Spinal cord (tissue), 10 donors: Measurements from ENCODE around the gene CATSPERD. TPM values are rescaled to one million over a fixed set of nuclear protein-coding genes. Genes with fewer than 3 reads are reported as not detected.

ENCODE experiments used
- DNase-seq, 6 donors: peaks; one replicate each; pipeline versions ENCODE4 v3.0.0 to v3.0.0-alpha.2; 2013 to 2015; ENCODE audit warnings: low spot score in 6 of 6, low read depth in 4 of 6
- H3K27ac ChIP-seq: one replicate; pipeline ENCODE4 v1.5.1; 2013; ENCODE audit warnings: low read depth, low read length, control low read depth
- H3K27me3 ChIP-seq: one replicate; pipeline ENCODE4 v1.6.1; 2013; ENCODE audit warnings: low read length; ENCODE audit not compliant: control insufficient read depth, insufficient read depth
- H3K36me3 ChIP-seq: one replicate; pipeline ENCODE4 v1.6.1; 2013; ENCODE audit warnings: low read length; ENCODE audit not compliant: control insufficient read depth, insufficient read depth
- H3K4me1 ChIP-seq: one replicate; pipeline ENCODE4 v1.6.1; 2013; ENCODE audit warnings: low read length; ENCODE audit not compliant: control insufficient read depth, insufficient read depth
- H3K4me3 ChIP-seq: one replicate; pipeline ENCODE4 v1.5.1; 2013; ENCODE audit warnings: low read depth, low read length, control low read depth
- H3K9me3 ChIP-seq: one replicate; pipeline ENCODE4 v1.6.1; 2013; ENCODE audit warnings: low read length; ENCODE audit not compliant: control insufficient read depth, insufficient read depth
- WGBS: methylation state at CpG from one replicate; pipeline ENCODE4 v1.1.5; 2013; ENCODE audit warnings: missing lambda C conversion rate; ENCODE audit not compliant: insufficient coverage; 5-methylcytosine and 5-hydroxymethylcytosine counted together
- polyA plus RNA-seq, 2 donors: library from polyadenylated mRNA; unstranded; fragments of 120-200 nt; gene quantifications; one replicate each; pipeline ENCODE4 v1.2.1, GENCODE V29; 2013; ENCODE audit not compliant: insufficient read length in 2 of 2
- total RNA-seq, 2 donors: library from RNA; depleted of rRNA in 1 of 2; stranded (reverse); fragments of 120-200 nt in 1 of 2; fragments of >200 nt in 1 of 2; gene quantifications; one replicate each; pipeline versions ENCODE4 v1.2.3 to v1.2.4, GENCODE V29; 2013 to 2014
- donor health status: healthy.

The CATSPERD gene
- total and polyA plus RNA-seq, 4 donors = 0.59 to 3.6 (median 2.8) TPM; not detected in 1

GRCh38 chr19:5693195-5694166 lies 27.0 kb upstream of the CATSPERD start:
- Histone ChIP-seq H3K27ac (no peak overlapping the region), H3K4me1 (peaks cover 28% of the 10 kb centered on the region), H3K4me3 (no peak overlapping the region), H3K9me3 (no peaks in the 10 kb centered on the region), H3K27me3 (no peaks in the 10 kb centered on the region), H3K36me3 (peaks cover 81% of the 10 kb centered on the region)
- DNase-seq = no peak
- WGBS = 87% methylated on average over 35 of the region's 39 CpGs

- H3K4me1 ChIP-seq = peaks cover 28% of the 10 kb centered on the region
- no peak overlapping the region for H3K4me3 ChIP-seq
- no peaks in the 10 kb centered on the region for H3K9me3 ChIP-seq
- no peak overlapping the region for H3K27ac ChIP-seq
- peaks cover 90% of the 10 kb centered on the region for H3K36me3 ChIP-seq
- no peaks in the 10 kb centered on the region for H3K27me3 ChIP-seq
- no peak for DNase-seq
- WGBS = 93% methylated on average over 44 of the region's 45 CpGs
Observed at GRCh38 chr19:5694167-5694955, 26.1 kb upstream of the CATSPERD start.

- peaks cover 96% of the 10 kb centered on the region for H3K36me3 ChIP-seq
Observed at GRCh38 chr19:5694956-5695648, 25.3 kb upstream of the CATSPERD start.

GRCh38 chr19:5695649-5696195 lies 24.7 kb upstream of the CATSPERD start:
- H3K4me3 ChIP-seq = no peak overlapping the region
- no peaks in the 10 kb centered on the region for H3K27me3 ChIP-seq
- 84% methylated on average over 28 of the region's 28 CpGs for WGBS
- no peak for DNase-seq
- no peaks in the 10 kb centered on the region for H3K9me3 ChIP-seq
- H3K4me1 ChIP-seq = peaks cover 18% of the 10 kb centered on the region
- no peak overlapping the region for H3K27ac ChIP-seq
- peaks cover 99% of the 10 kb centered on the region for H3K36me3 ChIP-seq

More at GRCh38 chr19:5694956-5695648, 25.3 kb upstream of the CATSPERD start:
- DNase-seq = no peak
- Histone ChIP-seq H3K4me1 (peaks cover 24% of the 10 kb centered on the region), H3K4me3 (no peak overlapping the region), H3K27ac (no peak overlapping the region), H3K27me3 (no peaks in the 10 kb centered on the region), H3K9me3 (no peaks in the 10 kb centered on the region)
- WGBS = 85% methylated on average over 7 of the region's 8 CpGs

GRCh38 chr19:5696196-5697021 lies 24.0 kb upstream of the CATSPERD start:
- H3K4me1 ChIP-seq = peaks cover 11% of the 10 kb centered on the region
- 91% methylated on average over 42 of the region's 42 CpGs for WGBS

GRCh38 chr19:5697022-5697889 lies 23.2 kb upstream of the CATSPERD start:
- H3K4me3 ChIP-seq = no peak overlapping the region
- WGBS = 85% methylated on average over 23 of the region's 25 CpGs
- H3K9me3 ChIP-seq = no peaks in the 10 kb centered on the region
- H3K4me1 ChIP-seq = peaks cover 3% of the 10 kb centered on the region
- no peak for DNase-seq
- peaks cover 95% of the 10 kb centered on the region for H3K36me3 ChIP-seq
- H3K27me3 ChIP-seq = no peaks in the 10 kb centered on the region
- H3K27ac ChIP-seq = no peak overlapping the region

More at GRCh38 chr19:5696196-5697021, 24.0 kb upstream of the CATSPERD start:
- Histone ChIP-seq H3K9me3 (no peaks in the 10 kb centered on the region), H3K36me3 (peaks cover 99% of the 10 kb centered on the region), H3K4me3 (no peak overlapping the region), H3K27me3 (no peaks in the 10 kb centered on the region), H3K27ac (no peak overlapping the region)
- DNase-seq = no peak

GRCh38 chr19:5697890-5698634 lies 22.4 kb upstream of the CATSPERD start:
- Histone ChIP-seq H3K27me3 (no peaks in the 10 kb centered on the region), H3K9me3 (no peaks in the 10 kb centered on the region), H3K36me3 (peaks cover 88% of the 10 kb centered on the region), H3K4me3 (no peak overlapping the region), H3K27ac (no peak overlapping the region), H3K4me1 (no peaks in the 10 kb centered on the region)
- DNase-seq = no peak
- WGBS = 81% methylated on average over 29 of the region's 30 CpGs
